ELF-1 (cell line): ENCODE data around the gene CTSE.
A peak's percentile ranks its signal among the peaks of the same experiment; 100 is the strongest.
"Not testable (repeated sequence)": the region's sequence is repeated elsewhere in the genome, so short reads cannot be mapped to it uniquely, and the experiment has no call there.

Experiments used
- DNase-seq: peaks from one replicate; pipeline ENCODE4 v3.0.0-alpha.2; 2016; ENCODE audit warnings: low read depth, low spot score

CTSE gene

DNA sequence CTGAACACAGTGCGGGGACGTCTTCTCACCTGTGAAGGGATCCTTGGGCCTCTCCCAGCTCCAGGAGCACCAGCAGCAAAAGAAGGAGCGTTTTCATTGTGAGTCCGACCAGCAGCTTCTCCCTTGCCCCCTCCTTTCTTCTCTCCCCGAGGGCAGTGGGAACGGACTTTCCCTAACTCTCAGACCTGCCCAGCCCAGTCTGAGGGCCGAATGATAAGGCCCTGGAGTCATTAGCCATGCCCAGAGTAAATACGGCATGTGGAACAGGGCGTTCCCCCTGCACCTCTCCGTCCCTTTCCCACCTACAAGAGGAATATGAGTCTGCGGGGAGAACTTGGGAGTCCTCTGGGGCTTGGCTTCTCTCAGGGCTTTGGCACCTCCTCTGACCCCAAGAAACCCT, at the start of gene CTSE:
Gene CTSE (minus strand): TSS at position 201 of the 400 bp plus-strand sequence. CDS start 104 bp downstream, at position 97.
- DNase-seq, result no peak

DNA sequence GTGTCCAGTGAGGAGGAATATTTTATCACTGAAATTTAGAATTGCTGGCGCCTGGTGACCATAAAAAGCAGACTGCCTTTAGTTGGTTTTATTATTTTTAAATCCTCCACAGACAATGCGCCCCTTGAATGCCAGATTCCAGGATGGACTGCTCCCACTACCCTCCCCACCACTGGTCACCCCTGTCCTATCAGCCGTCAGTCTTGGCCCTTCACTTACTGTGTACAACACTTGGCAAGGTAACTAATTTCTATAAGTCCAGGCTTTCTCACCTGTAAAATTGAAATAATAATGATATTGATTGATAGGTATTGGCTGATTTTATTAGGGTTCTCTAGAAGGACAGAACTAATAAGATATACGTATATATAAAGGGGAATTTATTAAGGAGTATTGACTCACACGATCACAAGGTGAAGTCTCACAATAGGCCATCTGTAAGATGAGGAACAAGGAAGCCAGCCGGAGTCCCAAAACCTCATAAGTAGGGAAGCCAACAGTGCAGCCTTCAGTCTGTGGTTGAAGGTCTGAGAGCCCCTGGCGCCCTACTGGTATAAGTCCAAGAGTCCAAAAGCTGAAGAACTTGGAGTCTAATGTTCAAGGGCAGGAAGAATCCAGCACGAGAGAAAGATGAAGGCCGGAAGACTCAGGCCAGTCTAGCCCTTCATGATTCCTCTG, 47.1 kb upstream of the CTSE start:
- no peak for DNase-seq

DNA sequence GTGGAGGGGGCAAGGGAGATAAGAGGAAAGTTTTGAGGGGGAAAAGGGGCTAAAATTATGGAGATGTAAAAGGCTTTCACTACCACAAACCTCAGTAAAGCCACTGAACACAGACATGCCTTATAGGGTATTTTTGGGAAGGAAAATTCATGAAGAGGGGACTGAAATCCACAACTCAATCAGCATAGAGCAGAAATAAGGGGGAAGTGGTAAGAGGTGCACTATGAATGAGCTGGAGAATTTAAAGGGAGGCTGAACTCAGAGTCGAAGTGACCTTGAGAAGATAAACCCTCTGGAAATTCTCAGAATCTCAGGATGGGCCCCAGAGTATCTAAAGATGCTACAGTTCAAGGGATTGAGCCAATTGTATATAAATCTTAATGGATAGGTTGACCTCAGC, 44.6 kb upstream of the CTSE start:
- DNase-seq, result no peak

DNA sequence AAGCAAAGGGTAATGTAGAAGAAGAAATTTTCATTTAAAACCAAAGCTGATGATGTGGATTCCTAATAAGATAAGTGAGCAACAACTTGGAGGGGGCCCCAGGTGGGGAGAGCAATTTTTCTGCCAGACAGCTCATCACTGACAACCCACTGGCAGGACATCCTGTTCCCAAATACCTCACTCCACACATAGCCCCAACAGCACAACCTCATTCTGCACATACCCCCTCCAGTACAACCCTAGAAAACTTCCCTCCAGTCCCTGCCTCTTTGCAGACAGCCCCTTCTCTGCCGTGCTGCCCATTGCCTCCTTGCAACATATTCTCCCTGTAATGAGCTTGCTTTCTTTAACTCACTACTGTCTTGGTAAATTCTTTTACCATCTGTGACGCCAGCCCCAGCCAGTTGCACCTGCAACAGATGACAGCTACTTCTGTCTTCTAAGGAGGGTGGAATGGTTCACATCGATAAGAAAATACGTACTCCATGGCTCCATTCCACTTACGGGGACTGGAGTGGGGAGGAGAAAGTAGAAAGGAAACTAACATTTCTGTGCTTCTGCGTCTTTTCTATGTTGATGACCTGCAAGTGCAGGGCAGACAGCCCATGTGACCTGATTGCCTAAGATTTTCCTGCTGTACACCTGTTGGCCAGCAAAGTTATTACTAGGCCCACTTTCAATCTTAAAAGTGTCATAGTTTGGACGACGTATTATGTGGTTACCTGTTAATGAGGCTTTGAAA, 44.0 kb upstream of the CTSE start:
- no peak for DNase-seq

DNA sequence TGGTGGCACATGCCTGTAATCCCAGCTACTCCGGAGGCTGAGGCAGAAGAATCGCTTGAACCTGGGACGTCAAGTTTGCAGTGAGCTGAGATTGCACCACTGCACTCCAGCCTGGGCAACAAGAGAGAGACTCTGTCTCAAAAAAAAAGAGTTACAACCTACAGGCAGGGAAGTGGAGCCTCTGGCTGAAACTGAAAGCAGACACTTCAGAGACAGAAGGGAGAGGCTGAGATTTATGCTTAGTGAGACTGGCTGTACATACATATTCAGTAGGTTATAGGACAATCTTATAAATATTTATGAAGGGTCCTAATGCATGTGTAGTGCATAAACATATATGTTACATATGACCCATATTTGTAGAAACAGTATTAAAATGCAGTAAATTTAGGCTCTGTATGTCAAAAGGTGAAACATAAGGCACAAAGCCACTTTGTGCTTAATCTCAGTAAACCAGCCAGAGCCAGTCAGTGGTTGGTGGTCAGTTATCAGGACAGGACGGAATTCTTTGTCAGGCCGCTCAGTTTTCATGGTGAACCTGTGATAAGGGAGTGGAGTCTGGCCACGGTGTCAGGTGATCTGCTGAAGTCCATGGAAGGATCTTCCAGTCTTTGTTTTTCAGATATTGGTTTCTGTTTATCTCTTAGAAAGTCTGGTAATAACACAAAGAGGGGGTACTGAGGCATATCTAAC, 42.9 kb upstream of the CTSE start:
- DNase-seq, result no peak

DNA sequence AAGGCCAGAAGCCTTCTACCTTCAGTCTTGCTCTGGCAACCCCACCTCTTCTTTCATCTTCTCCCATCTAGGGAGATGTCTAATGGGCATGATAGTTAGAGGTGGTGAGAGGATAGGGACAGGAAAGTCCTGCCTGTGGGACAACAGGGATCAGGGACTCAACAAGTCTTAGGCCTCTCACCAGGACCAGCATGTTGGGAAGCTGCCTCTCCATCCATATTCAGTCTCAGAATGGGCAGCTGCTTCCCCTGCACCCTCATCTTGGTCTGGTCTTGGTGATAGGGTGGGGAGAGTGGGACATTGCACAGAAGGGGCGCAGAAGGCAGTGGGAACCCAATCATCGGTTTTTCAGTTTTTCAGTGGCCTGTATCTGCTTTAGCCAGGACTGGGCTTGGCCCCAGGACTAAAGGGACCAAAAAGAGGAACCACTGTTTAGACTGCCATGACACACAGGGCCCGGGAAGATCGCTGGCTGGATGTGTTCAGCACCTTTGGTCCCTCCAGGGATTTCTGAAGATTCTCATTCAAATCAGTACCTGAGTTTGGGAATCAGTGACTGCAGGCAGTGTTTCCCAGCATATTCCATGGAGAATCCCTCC, 42.0 kb upstream of the CTSE start:
- no peak for DNase-seq

DNA sequence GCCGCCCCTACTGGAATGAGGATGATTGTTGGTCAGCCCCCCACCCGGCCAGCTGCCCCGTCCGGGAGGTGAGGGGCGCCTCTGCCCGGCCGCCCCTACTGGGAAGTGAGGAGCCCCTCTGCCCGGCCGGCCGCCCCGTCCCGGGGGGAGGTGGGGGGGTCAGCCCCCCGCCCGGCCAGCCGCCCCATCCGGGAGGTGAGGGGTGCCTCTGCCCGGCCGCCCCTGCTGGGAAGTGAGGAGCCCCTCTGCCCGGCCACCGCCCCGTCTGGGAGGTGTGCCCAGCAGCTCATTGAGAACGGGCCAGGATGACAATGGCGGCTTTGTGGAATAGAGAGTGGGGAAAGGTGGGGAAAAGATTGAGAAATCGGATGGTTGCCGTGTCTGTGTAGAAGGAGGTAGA, 40.8 kb upstream of the CTSE start:
- DNase-seq, result not testable (repeated sequence)

DNA sequence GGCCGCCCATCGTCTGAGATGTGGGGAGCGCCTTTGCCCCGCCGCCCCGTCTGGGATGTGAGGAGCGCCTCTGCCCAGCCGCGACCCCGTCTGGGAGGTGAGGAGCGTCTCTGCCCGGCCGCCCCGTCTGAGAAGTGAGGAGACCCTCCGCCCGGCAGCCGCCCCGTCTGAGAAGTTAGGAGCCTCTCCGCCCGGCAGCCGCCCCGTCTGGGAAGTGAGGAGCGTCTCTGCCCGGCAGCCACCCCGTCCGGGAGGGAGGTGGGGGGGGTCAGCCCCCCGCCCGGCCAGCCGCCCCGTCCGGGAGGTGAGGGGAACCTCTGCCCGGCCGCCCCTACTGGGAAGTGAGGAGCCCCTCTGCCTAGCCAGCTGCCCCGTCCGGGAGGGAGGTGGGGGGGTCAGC, 40.3 kb upstream of the CTSE start:
- not testable (repeated sequence) for DNase-seq

DNA sequence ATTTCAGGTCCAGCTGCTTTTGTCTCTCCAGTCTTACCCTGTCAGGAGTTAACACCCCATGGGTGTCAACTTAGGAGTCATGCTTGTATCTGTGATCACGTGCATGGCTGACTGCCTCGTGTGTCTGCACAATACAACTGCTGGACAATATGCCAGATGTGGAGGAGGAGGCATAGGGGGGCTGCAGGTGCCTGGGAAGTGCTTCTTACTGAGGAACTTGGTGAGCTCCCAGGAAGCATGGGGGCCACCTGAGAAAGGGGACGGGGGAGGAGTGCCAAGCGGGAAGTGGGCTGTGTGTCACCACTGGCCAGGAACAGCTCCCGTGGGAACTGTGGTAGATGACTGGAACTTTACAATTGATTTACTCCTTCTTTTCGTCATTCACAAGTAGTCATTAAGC, 38.8 kb upstream of the CTSE start:
- DNase-seq, result no peak

DNA sequence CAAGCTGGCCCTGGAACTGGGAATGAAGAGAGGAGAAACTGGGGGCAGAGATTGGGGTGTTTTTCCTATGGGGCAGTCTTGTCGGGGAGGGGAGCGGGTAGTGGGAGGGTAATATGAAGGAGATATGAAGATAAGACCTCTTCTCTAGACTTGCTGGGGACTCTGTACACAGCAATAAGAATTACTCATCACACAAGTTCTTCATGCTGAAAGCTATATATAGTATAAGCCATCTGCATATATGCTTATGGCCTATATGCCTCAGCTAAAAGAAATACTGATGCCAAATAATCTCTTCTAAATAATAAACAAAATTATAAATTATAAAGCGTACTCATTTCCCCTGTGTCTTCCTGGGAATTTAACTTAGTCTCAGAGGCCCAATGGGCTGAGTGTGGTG, 37.1 kb upstream of the CTSE start:
- DNase-seq, result no peak

DNA sequence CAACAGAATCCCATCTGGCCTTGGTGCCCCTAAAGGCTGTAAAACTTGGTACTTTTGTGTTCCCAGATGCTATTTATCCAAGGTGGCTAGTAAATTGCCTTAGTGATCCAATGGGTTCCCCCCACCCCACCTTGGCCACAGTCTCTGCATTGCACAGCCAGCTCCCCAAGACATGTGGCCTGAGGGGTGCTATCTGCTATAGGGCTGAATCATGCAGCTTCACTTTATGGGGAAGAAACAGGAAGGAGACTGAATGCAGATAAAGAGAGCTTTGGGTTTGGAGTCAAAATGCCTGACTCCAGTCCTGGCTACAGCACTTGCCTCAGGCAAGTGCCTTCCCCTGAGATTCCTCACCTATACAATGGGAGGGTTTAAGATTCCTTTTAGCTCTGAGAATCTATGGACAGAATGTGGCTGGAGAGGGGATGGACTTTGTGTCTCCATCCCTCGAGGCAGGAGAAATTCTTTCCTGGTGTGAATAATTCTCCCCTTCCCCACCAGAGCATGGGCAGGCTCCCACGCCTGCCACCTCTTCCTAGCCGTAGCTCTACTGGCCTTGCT, 35.7 kb upstream of the CTSE start:
- peak; percentile 89 for DNase-seq

DNA sequence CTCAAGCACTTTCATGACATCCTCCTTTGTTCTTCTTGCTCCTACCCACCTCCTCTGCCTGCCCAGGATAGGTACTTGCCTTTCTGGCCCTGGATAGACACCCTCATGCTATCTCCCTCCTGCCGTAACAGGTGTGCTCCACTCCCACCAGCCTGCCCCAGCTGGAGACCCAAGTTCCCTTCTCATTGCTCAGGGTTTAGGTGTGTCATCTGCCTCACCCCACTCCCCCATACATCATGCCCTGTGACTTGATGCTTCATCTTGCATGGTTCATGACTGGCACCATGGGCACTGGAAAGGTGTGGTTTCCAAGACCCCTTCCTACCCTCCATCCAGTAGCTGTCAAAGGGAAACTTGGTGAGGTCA, 35.2 kb upstream of the CTSE start:
- no peak for DNase-seq

DNA sequence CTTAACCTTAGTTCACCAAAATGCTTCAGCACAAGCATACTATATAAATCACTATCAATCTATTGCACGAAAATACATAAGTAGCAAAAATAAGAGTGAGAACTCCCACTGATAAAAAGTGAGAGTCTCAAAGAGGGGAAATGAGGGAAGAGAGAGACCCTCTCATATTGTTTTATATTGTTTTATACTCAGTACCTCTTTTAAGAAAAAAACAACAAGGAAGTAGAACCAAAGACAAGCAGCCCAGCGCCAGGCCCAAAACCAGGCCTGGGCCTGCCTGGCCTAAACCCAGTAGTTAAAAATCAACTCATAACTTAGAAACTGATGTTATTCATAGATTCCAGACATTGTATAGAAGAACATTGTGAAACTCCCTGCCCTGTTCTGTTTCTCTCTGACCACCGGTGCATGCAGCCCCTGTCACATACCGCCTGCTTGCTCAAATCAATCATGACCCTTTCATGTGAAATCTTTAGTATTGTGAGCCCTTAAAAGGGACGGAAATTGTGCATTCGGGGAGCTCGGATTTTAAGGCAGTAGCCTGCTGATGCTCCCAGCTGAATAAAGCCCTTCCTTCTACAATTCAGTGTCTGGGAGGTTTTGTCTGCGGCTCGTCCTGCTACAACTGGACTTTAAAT, 34.7 kb upstream of the CTSE start:
- not testable (repeated sequence) for DNase-seq

DNA sequence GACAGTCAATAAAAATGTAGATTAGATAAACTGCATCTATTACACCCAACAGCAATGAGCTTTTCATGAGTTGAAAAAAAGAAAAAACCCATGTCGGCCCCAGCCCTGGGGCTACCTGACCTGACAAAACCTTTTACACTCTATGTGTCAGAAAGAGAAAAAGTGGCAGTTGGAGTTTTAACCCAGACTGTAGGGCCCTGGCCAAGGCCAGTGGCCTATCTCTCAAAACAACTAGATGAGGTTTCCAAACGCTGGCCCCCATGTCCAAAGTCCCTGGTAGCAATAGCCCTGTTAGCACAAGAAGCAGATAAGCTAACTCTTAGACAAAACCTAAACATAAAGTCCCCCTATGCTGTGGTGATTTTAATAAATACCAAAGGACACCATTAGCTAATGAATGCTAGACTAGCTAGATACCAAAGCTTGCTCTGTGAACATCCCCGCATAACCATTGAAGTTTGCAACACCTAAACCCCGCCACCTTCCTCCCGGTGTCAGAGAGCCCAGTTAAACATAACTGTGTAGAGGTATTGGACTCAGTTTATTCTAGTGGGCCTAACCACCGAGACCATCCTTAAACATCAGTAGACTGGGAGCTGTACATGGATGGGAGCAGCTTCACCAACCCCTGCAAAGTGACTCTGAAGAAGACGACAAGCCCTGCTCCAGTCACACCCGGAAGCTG, 32.1 kb upstream of the CTSE start:
- DNase-seq, result not testable (repeated sequence)

DNA sequence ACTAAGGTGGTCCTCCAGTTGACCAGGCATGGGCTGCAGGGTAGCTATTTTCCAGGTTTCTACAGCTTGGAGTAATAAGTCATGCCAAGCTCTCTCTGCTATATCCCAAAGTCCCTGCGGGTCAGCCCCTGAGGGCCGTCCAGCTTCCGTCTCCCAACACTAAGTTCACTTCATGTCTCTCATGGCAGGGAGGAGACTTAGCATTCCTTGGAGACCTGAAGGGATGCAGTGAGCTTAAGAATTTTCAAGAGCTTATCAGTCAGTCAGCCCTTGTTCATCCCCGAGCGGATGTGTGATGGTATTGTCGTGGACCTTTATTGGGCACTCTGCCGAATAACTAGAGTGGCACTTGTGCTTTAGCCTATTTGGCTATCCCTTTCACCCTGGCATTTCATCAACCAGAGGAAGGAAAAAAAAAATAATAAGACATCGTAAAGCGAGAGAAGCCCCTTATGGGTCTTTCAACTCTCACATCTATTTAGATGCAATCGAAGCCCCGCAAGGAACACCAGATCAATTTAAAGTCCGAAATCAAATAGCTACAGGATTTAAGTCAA, 31.5 kb upstream of the CTSE start:
- DNase-seq, result not testable (repeated sequence)

DNA sequence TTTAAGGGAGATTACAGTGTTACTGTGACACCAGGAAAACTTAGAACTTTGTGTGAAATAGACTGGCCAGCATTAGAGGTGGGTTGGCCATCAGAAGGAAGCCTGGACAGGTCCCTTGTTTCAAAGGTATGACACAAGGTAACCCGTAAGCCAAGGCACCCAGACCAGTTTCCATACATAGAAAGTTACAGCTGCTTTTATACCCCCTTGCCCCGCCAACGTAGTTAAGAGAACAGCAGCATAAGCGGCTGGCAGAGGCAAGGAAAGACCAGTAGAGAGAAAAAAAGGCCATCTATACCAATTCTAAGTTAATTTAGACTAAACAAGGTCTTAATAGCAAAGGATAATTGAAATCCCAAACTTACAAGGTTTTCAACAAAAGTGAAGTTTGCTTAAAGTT, 29.9 kb upstream of the CTSE start:
- not testable (repeated sequence) for DNase-seq

DNA sequence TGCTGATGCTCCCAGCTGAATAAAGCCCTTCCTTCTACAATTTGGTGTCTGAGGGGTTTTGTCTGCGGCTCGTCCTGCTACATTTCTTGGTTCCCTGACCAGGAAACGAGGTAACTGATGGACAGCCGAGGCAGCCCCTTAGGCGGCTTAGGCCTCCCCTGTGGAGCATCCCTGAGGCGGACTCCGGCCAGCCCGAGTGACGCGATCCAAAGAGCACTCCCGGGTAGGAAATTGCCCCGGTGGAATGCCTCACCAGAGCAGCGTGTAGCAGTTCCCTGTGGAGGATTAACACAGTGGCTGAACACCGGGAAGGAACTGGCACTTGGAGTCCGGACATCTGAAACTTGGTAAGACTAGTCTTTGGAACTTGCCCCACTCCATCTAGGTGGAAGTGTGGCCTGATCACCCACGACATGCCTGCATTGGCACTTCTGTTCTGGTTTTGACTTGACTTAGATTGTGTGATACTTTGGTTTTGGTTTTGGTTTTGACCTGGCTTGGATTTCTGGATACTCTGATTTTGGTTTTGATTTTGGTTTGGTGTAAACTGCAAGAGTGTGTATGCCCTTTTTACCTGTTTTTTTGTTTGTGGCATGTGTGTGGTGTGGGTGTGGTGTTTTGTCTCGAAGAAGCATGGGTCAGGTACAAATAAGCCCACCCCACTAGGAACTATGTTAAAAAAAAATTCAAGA, 29.4 kb upstream of the CTSE start, which contains the start of gene RHEX:
Gene RHEX (plus strand): TSS at position 255 of the 692 bp plus-strand sequence. CDS start 44,656 bp downstream, outside the sequence.
- DNase-seq, result not testable (repeated sequence)

DNA sequence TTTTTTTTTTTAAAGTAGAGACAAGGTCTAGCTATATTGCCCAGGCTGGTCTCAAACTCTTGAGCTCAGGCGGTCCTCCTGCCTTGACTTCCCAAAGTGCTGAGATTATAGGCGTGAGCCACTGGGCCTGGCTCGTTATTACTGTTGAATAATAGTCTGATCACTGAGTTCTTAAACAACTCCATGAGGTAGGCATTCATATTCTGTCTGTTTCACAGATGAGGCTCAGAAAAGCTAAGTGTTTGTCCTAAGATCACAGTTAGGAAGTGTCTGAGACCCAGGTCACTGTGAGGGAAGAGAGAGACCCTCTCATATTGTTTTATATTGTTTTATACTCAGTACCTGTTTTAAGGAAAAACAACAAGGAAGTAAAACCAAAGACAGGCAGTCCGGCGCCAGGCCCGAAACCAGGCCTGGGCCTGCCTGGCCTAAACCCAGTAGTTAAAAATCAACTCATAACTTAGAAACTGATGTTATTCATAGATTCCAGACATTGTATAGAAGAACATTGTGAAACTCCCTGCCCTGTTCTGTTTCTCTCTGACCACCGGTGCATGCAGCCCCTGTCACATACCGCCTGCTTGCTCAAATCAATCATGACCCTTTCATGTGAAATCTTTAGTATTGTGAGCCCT, 28.7 kb upstream of the CTSE start:
- DNase-seq, result not testable (repeated sequence)

DNA sequence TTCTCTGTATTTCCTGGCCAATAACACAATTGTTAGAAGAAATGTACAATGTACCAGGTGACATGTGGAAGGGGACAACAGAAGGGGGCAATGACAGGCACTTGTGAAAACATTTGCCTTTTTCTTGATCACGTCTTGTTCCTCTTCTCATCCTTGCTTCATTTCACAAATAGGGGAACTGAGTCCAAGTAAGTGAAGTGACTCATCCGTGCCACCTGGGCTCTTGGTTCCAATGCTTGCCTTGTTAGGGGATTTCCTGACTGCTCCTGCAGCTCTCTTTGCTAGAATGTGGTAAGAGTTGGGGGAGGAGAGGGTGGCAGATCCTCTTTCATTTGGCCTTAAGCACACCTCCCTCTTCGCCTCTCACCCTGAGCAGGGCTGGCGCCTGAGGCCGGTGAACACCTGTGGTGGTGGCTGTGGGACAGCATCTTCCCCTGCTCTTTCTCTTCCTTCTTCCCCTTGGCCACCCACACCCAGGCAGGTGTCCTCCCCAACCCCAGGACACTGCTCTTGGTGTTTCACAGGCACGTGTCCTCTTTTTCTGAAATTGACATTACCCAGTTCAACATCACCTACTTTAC, 27.1 kb upstream of the CTSE start:
- no peak for DNase-seq
